NCI-H2227 (cell line): Measurements from ENCODE around the gene EXOC7.
"Not testable (repeated sequence)": the region's sequence is repeated elsewhere in the genome, so short reads cannot be mapped to it uniquely, and the experiment has no call there.

Source experiments
- DNase-seq: peaks from one replicate; lab custom pipeline; 2025; ENCODE audit not compliant: unreplicated experiment; lab: John Stamatoyannopoulos, UW

EXOC7 gene

GRCh38 chr17:76046064-76046463 is 57.5 kb downstream of the EXOC7 start:
- no peak for DNase-seq

DNA sequence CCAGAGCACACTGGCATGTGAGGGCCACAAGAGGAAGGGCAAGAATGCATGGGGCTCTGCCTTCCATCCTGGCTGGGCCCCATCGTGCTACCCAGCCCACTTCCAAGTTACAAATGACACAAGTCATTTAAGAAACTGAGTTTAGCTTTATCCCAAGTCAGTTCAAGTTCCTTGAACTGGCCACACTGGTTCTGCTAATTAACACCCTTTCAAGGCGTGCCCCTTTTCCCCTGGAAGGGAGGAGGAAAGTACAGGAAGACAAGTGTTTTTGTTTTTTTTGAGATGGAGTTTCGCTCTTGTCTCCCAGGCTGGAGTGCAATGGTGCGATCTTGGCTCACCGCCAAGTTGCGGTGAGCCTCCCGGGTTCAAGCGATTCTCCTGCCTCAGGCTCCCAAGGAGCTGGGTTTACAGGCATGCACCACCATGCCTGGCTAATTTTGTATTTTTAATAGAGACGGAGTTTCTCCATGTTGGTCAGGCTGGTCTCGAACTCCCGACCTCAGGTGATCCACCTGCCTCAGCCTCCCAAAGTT is 59.0 kb downstream of the EXOC7 start:
- not testable (repeated sequence) for DNase-seq

DNA sequence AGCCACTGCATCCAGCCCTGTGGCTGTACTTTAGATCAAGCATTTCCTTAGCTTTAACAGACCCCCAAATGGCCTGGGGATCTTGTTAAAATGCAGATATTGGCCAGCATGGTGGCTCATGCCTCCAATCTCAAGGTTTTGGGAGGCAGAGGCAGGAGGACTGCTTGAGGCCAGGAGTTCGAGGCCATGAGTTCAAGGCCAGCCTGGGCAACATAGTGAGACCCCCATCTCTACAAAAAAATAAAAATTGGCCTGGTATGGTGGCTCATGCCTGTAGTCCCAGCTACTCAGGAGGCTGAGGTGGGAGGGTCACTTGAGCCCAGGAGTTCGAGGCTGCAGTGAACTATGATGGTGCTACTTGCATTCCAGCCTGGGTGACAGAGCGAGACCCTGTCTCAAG is 60.7 kb downstream of the EXOC7 start:
- DNase-seq: not testable (repeated sequence)

- no peak for DNase-seq
Measured at GRCh38 chr17:76040376-76040775, 63.2 kb downstream of the EXOC7 start.

- no peak for DNase-seq
Measured at GRCh38 chr17:76039121-76039520, 64.5 kb downstream of the EXOC7 start.

- no peak for DNase-seq
Measured at GRCh38 chr17:76038050-76038449, 65.5 kb downstream of the EXOC7 start.

DNA sequence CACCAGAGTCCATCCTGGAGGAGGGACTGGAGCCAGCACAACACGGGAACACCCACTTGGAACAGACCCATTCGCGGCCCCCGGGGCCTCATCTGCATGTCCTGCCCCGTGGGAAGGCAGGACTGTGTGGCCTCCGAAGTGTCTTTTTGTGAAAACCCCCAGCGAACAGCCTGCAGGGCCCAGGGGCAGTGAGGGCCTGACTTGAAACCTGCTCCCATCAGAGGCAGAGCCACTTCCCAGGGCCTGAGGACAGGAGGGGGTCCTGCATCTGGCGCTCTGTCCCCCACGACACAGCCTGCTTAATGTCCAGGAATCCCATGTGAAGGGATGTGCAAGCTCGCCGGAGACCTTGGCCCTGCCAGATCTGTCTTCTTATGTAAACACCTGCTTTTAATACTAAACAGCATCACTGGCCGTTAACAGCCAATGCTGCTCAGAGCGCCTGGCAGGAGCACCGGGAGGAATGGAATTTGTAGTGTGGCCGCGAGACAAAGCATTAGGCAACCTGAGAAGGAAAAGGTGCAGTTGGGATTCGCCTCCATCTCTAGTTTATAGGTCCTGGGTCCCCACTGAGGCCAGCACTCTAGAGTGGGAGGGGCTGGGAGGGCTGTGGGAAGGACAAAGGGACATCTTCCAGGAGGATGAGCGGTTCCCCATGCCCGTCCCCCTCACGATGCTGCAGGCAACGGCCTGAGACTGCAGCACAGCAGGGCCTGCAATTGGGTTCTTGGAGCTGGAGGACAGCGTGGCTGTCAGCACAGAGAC is 66.9 kb downstream of the EXOC7 start:
- DNase-seq: peak; percentile 30

DNA sequence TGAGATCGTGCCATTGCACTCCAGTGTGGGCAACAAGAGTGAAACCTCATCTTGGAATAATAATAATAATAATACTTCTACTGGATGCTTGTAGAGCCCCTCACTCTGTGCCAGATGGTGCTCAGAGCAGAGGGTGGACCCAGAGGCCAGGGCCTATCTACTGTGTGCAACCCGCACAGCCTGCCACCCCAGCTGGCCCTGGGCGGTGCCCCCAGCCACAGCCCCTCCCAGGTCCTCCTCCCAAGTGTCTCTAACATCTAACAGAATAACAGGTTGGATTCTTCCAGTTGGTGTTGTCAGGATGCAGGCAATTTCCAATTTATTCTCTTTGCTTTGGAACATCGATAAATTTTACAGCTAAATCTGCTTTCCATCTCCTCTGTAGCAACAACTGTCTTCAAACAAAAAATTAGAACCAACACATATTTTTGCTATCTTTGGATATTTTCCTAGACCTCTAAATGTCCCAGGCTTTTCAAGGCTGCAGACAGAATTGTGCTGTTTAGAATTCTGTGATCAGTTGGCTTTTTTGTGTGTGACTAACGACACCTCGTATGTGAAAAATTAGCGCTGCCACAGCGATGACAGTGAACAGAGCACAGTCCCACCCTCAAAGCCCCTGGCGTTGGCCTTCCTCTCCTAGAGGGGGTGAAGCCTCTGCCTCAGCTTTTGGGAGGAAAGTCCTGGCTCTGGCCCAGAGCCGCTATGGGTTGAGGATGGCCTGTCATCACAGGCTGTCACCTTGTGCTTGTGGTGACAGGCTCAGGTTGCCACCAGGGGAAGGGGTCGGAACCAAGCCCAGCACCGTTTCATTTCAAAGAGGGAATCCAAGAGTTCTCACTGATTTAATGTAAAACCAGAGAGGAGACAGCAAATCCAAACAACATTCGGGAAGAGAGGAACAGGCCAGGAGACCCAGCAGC is 68.9 kb downstream of the EXOC7 start:
- no peak for DNase-seq

GRCh38 chr17:76033139-76033538 is 70.4 kb downstream of the EXOC7 start:
- DNase-seq: no peak

DNA sequence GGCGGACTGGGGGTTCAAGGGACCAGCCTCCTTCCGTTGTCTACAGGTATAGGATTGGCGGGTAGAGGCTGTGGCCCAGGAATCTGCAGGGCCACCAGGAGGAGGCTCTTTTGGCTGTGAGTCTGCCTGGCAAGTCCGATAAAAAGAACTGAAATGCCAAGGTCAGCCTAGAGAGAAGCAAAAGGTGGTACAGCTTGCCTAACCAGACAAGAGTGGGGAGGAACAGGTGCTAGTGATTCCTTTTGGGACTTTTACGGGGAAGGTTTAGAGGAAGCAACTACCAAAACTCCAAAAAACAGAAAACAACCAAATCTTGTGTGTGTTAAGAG is 70.8 kb downstream of the EXOC7 start:
- DNase-seq: no peak

DNA sequence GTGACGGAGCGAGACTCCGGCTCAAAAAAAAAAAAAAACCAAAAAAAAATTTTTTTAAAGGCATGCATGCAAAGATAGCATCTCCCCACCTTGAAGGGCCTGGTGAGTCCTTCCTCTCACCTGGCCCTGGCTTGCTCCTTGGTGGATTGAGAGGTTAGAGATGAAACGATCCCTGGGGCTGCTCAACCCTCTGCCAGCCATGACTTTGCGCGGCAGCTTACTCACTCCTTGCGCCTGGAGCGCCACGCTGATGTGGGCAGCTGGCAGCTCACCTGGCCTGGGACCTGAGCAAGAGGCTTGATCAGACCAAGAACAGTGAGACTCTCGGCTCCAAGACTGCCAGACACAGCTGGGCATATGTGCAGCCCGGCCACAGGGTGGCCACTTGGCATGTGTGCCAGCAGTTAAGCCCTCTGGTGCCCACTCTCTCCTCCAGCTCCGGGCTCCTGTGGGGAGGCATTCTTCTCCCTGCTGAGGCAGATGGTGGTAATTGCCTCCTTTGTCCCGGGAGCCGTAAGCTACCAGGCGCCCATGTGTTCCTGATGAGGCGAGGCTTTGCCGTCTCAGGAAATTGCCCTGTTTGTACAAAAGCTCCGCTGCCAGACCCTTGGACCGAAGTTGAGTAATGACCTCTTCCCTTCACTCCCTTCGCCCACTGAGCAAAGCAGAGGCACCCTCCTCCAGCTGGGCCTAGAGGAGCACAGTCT is 71.4 kb downstream of the EXOC7 start:
- DNase-seq: peak; percentile 59
